Colonic mucosa (tissue), 4 donors: ENCODE measurements around the gene CALD1. TPM values are rescaled to one million over a fixed set of nuclear protein-coding genes. Genes with fewer than 3 reads are reported as not detected.

ENCODE experiments used
- DNase-seq: peaks from one replicate; pipeline ENCODE4 v3.0.0-alpha.2; 2020
- H3K27ac ChIP-seq: fragments of 200-600 bp; one replicate; pipeline ENCODE4 v1.8.0; 2021
- H3K27me3 ChIP-seq: fragments of 200-600 bp; one replicate; pipeline ENCODE4 v1.8.0; 2021
- H3K36me3 ChIP-seq: fragments of 200-600 bp; one replicate; pipeline ENCODE4 v1.8.0; 2021
- H3K4me1 ChIP-seq: fragments of 200-600 bp; one replicate; pipeline ENCODE4 v1.8.0; 2021; ENCODE audit warnings: mild to moderate bottlenecking
- H3K4me3 ChIP-seq: fragments of 200-600 bp; one replicate; pipeline ENCODE4 v1.8.0; 2021
- H3K9ac ChIP-seq, 2 donors: one replicate each; pipeline ENCODE4 v1.7.0; 2013; ENCODE audit warnings: control low read depth in 2 of 2, low read depth in 2 of 2, low read length in 2 of 2
- H3K9me3 ChIP-seq: fragments of 200-600 bp; one replicate; pipeline ENCODE4 v1.8.0; 2021
- CTCF ChIP-seq: fragments of 200-600 bp; IDR thresholded peaks from one replicate; pipeline ENCODE4 v1.8.0; 2022; ENCODE audit warnings: antibody characterized with exemption, mild to moderate bottlenecking
- intact Hi-C: fragments of 100-400 bp; cut with DNase I; formaldehyde crosslinking; loops from one replicate; pipeline ENCODE4 v1.14.1; 2022
- total RNA-seq, 2 donors: library from RNA; stranded (reverse); fragmentation: NEBNext Ultra II Directional in 1 of 2; extraction: Animal tissue kit (Norgen Biotek cat#: 25700) in 1 of 2; gene quantifications; one replicate each; pipeline ENCODE4 v1.2.1, GENCODE V29; 2021
- donor health status: healthy.
- donor health status: DM: no; HTN: no; CAD: no.
- donor health status: DM: no; HTN: no; CAD: no.

CALD1 gene
- total RNA-seq, 2 donors from 2014 or later: 27.4 to 193 TPM

GRCh38 chr7:134943785-134944400 is 164.5 kb downstream of the CALD1 start:
- intact Hi-C loops: no loop called here
- Histone ChIP-seq H3K36me3 (no peaks in the 10 kb centered on the region), H3K27me3 (no peaks in the 10 kb centered on the region), H3K4me3 (no peak overlapping the region), H3K9ac (no peak overlapping the region), H3K27ac (no peak overlapping the region), H3K4me1 (no peaks in the 10 kb centered on the region), H3K9me3 (no peaks in the 10 kb centered on the region)
- no peak for TF ChIP-seq CTCF
- no peak for DNase-seq

GRCh38 chr7:134945691-134946090 is 166.3 kb downstream of the CALD1 start:
- Histone ChIP-seq H3K9me3 (no peaks in the 10 kb centered on the region), H3K36me3 (no peaks in the 10 kb centered on the region), H3K27ac (no peak overlapping the region), H3K9ac (no peak overlapping the region), H3K27me3 (no peaks in the 10 kb centered on the region), H3K4me3 (no peak overlapping the region), H3K4me1 (no peaks in the 10 kb centered on the region)
- intact Hi-C loops: no loop called here
- no peak for TF ChIP-seq CTCF
- DNase-seq: no peak

GRCh38 chr7:134946260-134946659 is 166.8 kb downstream of the CALD1 start:
- intact Hi-C loops: no loop called here
- DNase-seq: no peak
- TF ChIP-seq CTCF: no peak
- Histone ChIP-seq H3K9ac (no peak overlapping the region), H3K4me3 (no peak overlapping the region), H3K9me3 (no peaks in the 10 kb centered on the region), H3K36me3 (no peaks in the 10 kb centered on the region), H3K27me3 (no peaks in the 10 kb centered on the region), H3K4me1 (no peaks in the 10 kb centered on the region), H3K27ac (no peak overlapping the region)

GRCh38 chr7:134947329-134947728 is 167.9 kb downstream of the CALD1 start:
- H3K36me3 ChIP-seq: no peaks in the 10 kb centered on the region
- no peak for TF ChIP-seq CTCF
- intact Hi-C loops: no loop called here

GRCh38 chr7:134947831-134948230 is 168.4 kb downstream of the CALD1 start:
- no peak overlapping the region for H3K27ac ChIP-seq
- H3K9me3 ChIP-seq: no peaks in the 10 kb centered on the region
- intact Hi-C loops: no loop called here
- no peaks in the 10 kb centered on the region for H3K4me1 ChIP-seq
- no peak for TF ChIP-seq CTCF
- H3K36me3 ChIP-seq: no peaks in the 10 kb centered on the region
- no peaks in the 10 kb centered on the region for H3K27me3 ChIP-seq
- DNase-seq: no peak
- no peak overlapping the region for H3K9ac ChIP-seq
- H3K4me3 ChIP-seq: no peak overlapping the region

More at GRCh38 chr7:134947329-134947728, 167.9 kb downstream of the CALD1 start:
- no peak for DNase-seq
- H3K4me3 ChIP-seq: no peak overlapping the region
- H3K9me3 ChIP-seq: no peaks in the 10 kb centered on the region
- H3K27me3 ChIP-seq: no peaks in the 10 kb centered on the region
- H3K9ac ChIP-seq: no peak overlapping the region
- H3K4me1 ChIP-seq: no peaks in the 10 kb centered on the region
- H3K27ac ChIP-seq: no peak overlapping the region
